Stimulated activated CD4-positive, alpha-beta T cell treated with anti-CD3 and anti-CD28 coated beads, Interleukin-15, amount 100 ng/mL, for 24 hours (primary cell): ENCODE data around the gene MAP3K13.
"Not testable (repeated sequence)": the region's sequence is repeated elsewhere in the genome, so short reads cannot be mapped to it uniquely, and the experiment has no call there.

Experiments
- DNase-seq: peaks from one replicate; pipeline ENCODE4 v3.0.0-alpha.2; 2020

Gene MAP3K13

DNA sequence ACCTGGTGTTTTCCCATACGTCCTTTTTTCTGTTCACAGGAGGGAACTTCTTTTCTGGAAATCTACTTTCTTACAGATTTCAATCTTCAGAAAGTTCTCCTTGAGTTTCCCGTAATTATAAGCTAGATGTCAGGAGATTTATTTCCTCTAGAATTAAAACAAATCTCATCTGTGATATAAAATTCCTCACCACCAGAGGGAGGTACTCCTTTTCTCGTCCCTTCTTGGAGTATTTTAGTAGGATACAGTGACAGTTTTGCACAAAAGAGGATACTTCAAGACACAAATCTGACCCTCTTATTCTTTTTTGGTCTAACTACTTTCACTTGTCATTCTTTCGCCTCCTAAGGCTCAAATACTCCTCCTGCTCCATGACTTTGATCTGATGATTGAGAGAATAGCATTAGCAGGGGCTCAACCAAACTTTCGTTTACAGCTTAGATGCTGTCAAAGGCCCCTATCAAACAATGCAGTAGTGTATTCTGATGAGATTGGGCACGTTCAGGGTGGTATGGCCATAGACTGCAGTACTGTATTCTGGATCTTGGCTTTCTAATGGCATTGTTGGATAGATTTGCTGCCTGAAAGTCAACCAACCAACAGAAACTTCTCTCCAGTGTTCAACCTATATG is 97.9 kb downstream of the MAP3K13 start:
- DNase-seq: no peak

DNA sequence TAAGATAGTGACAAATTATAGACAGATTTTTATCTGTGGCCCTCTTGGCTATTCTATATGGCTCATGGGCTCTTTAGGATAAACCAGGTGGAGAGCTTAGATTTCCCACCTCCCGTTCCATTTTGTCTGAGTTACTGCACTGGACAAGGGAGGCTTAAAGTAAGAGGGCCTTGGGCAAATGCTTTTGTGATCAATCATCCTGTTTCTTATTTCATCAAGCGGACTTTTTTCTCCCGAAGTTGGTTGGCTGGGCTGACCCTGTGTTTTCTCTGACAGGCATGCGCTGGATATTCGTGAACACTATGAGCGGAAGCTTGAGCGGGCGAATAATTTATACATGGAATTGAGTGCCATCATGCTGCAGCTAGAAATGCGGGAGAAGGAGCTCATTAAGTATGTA is 102.5 kb downstream of the MAP3K13 start:
- no peak for DNase-seq

- not testable (repeated sequence) for DNase-seq
Measured at GRCh38 chr3:185466123-185466522, 103.2 kb downstream of the MAP3K13 start.

- DNase-seq: no peak
Measured at GRCh38 chr3:185469542-185469941, 106.6 kb downstream of the MAP3K13 start.

GRCh38 chr3:185470323-185470722 is 107.4 kb downstream of the MAP3K13 start:
- no peak for DNase-seq

GRCh38 chr3:185473290-185473815 is 110.4 kb downstream of the MAP3K13 start:
- DNase-seq: no peak

DNA sequence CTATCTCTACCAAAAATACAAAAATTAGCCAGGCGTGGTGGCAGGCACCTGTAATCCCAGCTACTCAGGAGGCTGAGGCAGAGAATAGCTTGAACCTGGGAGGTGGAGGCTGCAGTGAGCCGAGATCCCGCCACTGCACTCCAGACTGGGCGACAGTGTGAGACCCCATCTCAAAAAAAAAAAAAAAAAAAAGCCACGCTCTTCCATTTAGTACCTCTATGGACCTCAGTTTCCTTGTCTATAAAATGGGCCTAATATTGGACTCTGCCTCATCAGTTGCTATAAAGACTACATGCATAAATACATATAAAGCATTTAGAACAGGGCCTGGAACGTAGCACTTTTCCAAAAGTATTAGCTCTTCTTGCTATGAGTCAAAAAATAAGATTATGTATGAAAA is 112.0 kb downstream of the MAP3K13 start:
- not testable (repeated sequence) for DNase-seq

DNA sequence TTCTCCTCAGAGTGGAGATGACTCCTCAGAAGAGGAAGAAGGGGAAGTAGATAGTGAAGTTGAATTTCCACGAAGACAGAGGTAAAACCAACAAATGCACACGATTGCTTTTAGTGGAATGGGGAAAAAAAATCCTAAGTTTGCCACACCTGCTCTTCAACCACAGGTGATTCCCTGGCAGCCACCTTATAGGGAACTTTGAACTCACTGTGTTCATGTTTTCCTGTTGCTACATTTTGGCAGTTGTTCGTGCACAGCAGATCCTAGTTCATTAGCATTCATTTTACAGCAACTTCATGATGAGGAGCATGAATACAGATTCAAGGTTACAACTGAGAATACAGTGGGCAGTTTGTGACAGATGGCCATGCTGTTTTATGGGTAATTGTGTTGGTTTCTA is 114.4 kb downstream of the MAP3K13 start:
- no peak for DNase-seq

- DNase-seq: no peak
Measured at GRCh38 chr3:185479373-185479945, 116.5 kb downstream of the MAP3K13 start.

DNA sequence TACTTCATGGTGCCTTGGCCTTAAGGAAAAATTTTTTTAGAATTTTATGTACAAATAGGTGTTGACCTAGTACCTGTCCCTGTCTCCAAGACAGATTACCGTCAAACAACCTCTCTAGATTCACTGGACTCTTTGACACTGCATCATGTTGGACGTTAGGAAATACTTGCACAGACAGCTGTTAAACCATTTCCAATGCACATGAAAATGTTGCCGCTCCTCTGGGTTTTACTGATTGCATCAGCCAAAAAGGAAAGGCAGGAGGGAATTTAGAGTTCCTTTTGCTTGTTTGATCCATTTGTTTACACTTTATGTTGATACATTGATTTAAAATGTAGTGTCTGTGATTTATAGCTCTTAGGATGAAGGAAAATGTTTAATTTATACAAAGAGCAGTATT is 121.4 kb downstream of the MAP3K13 start:
- DNase-seq: no peak

DNA sequence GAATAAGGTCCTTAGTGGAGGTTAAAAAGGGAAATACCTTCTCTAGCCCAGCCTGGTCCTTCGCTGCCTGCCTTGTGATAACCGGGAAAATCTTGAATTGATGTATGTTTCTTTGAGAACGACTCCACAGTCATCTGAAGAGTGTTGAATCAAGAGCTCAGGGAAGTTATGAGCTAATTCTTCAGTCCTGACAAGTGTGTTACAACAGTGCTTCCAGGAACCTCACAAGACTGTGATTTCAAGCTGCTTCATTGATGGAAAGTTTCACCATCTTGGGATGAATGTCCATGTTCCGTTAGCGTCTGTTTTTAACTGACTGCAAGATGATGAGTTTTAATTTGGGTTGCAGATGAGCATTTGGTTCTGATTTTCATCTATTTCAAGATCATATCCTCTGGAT is 123.5 kb downstream of the MAP3K13 start:
- DNase-seq: no peak

DNA sequence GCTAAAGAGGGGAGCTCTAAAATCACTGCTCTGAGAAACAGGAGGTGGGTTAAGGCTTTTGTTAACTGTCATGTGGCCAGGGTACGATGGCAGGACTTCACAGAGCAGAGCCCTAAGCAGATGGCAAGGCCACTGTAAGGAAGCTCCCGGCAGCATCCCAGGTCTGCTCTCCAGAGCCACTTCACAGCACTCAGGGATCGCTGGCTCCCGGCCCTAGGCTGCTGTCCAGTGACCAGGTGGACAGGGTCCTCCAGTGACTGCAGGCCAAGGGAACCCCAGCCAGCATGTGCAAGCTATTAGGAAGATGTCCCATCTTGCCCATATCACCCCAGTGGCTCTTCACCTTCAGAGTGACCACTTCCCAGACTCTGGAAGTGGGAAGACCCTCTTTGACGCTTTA is 125.5 kb downstream of the MAP3K13 start:
- DNase-seq: no peak

DNA sequence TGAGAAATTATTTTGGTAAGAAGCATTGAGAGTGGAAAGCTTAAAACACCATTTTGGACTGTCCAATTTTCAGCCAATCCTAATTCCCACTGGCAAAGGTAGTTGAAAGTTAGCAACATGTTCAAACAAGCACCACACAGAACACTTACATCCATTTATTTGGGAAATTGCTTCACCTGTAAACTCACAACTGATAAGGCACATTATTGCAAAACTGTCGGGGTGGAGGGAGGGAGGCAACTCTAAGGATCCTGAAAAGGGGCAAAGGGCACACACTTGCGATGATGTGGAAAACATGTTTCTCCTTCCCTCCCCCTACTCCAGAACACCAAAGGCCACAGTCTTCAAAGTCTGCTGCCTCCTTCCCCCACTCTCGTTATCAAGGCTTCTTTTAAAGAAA is 126.5 kb downstream of the MAP3K13 start:
- no peak for DNase-seq

DNA sequence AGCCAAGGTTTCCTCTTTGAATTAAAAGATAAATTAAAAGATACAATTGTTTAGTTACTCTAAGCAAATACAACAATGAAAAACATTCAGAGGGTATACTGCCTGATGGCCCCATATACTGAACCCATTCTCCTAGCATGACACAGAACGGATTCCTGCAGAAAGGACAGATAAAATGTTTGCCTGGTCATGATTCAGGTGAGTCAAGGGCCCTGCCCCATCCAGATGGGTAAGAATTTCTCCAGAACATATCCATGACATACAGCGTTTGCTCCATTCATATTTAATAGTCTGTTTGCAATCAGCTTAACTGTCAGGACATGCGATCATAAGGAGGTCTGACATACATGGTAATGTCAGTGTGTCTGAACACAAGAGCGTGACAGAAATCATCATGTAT is 127.3 kb downstream of the MAP3K13 start:
- DNase-seq: no peak

- peak; percentile 94 for DNase-seq
Measured at GRCh38 chr3:185498503-185499396, 135.8 kb downstream of the MAP3K13 start, which contains the start of gene TMEM41A. Gene TMEM41A, minus strand, starts transcription at chr3:185499035. Its CDS starts 74 bp downstream, at chr3:185498961.

- no peak for DNase-seq
Measured at GRCh38 chr3:185502987-185503386, 140.1 kb downstream of the MAP3K13 start.

- DNase-seq: no peak
Measured at GRCh38 chr3:185503521-185503920, 140.6 kb downstream of the MAP3K13 start.

DNA sequence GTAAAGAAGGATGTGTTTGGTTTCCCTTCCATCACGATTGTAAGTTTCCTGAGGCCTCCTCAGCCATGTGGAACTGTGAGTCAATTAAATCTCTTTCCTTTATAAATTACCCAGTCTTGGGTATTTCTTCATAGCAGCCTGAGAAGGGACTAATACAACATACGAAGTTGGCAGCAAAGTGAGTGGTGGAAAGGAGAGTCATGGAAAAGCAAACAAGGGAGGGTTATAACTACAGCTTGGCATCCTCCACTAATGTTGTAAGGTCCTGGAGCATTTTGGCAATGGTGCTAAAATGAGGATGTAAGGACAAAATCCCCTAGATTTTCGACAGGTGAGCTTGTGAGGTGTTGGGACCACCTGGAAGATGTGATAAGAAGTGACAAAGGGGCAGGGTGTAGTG is 141.7 kb downstream of the MAP3K13 start:
- no peak for DNase-seq

- DNase-seq: no peak
Measured at GRCh38 chr3:185507883-185508282, 144.9 kb downstream of the MAP3K13 start.

GRCh38 chr3:185508335-185508991 is 145.5 kb downstream of the MAP3K13 start:
- DNase-seq: no peak

DNA sequence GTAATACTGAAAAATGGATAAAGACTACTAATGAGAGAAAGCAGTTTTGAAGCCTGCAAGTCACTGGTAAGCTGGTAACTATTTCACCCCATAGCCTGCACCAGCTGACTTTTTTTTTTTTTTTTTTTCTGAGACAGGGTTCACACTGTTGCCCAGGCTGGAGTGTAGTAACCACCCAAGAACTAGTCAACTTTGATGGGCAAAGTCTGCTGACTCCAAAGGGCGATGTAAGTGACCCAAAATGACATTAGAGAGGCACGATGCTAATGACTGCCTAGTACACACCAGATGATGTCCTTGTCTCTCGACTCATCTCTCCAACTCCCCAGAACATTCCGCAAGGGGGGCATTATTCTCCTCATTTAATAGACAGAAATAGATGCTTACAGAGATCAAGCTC is 148.8 kb downstream of the MAP3K13 start:
- no peak for DNase-seq

GRCh38 chr3:185517387-185518130 is 154.6 kb downstream of the MAP3K13 start:
- no peak for DNase-seq
